PC-9 (cell line): ENCODE results near the gene CCDC167. TPM values are rescaled to one million over a fixed set of nuclear protein-coding genes. Genes with fewer than 3 reads are reported as not detected.

Experiments
- BruUV-seq: library from RNA; stranded (reverse); fragments of 400-500 nt; replicated peaks from 2 replicates; lab custom pipeline; 2021; lab: Mats Ljungman, UMichigan
- CTCF ChIA-PET: fragments of 300-600 bp; sonication (Branson Sonifier 250); formaldehyde crosslinking; loops from one replicate; lab custom pipeline; 2022; ENCODE audit warnings: antibody characterized with exemption; lab: Charles Lee
- POLR2A ChIA-PET: fragments of 300-600 bp; sonication (Branson Sonifier 250); formaldehyde crosslinking; loops from one replicate; lab custom pipeline; 2022; ENCODE audit warnings: antibody characterized with exemption; ENCODE audit not compliant: unreplicated experiment; lab: Charles Lee
- DNase-seq, 2 experiments: peaks; one replicate each; pipeline versions ENCODE4 v3.0.0 to v3.0.0-alpha.2; 2015 to 2022; ENCODE audit warnings: mixed read lengths in 1 of 2
- H2AFZ ChIP-seq: fragments of 200-600 bp; sonication (generic); 2 replicates; pipeline ENCODE4 v1.8.1; 2017; ENCODE audit warnings: antibody characterized with exemption
- H3F3A ChIP-seq: fragments of 200-600 bp; sonication (generic); 2 replicates; pipeline ENCODE4 v1.8.1; 2017; ENCODE audit warnings: antibody characterized with exemption, mild to moderate bottlenecking, low read depth; ENCODE audit not compliant: insufficient read depth
- H3K27ac ChIP-seq: fragments of 200-600 bp; sonication (generic); 2 replicates; pipeline ENCODE4 v1.6.1; 2016; ENCODE audit warnings: mixed run types
- H3K27me3 ChIP-seq: fragments of 200-600 bp; sonication (generic); 2 replicates; pipeline ENCODE4 v1.6.1; 2016; ENCODE audit warnings: low read depth, mixed run types; ENCODE audit not compliant: insufficient read depth
- H3K36me3 ChIP-seq: fragments of 200-600 bp; sonication (generic); 2 replicates; pipeline ENCODE4 v1.6.1; 2016; ENCODE audit warnings: low read depth, mixed run types
- H3K4me1 ChIP-seq: fragments of 200-600 bp; sonication (generic); replicated peaks from 2 replicates; pipeline ENCODE4 v1.6.1; 2016; ENCODE audit warnings: mixed run types; ENCODE audit not compliant: insufficient read depth
- H3K4me2 ChIP-seq: fragments of 200-600 bp; sonication (generic); 2 replicates; pipeline ENCODE4 v1.6.1; 2017; ENCODE audit warnings: mixed run types
- H3K4me3 ChIP-seq: fragments of 200-600 bp; sonication (generic); 2 replicates; pipeline ENCODE4 v1.6.1; 2016; ENCODE audit warnings: mixed run types
- H3K79me2 ChIP-seq: fragments of 200-600 bp; sonication (generic); 2 replicates; pipeline ENCODE4 v1.6.1; 2017; ENCODE audit warnings: low read depth, mixed run types
- H3K9me2 ChIP-seq: fragments of 200-600 bp; sonication (generic); 2 replicates; pipeline ENCODE4 v1.8.1; 2017; ENCODE audit warnings: mild to moderate bottlenecking; ENCODE audit not compliant: insufficient read depth
- H3K9me3 ChIP-seq: fragments of 200-600 bp; sonication (generic); 2 replicates; pipeline ENCODE4 v1.8.1; 2016; ENCODE audit warnings: low read depth; ENCODE audit not compliant: insufficient read depth
- H4K20me1 ChIP-seq: fragments of 200-600 bp; sonication (generic); 2 replicates; pipeline ENCODE4 v1.8.1; 2017; ENCODE audit not compliant: insufficient read depth
- CTCF ChIP-seq: fragments of 200-600 bp; sonication (generic); conservative IDR thresholded peaks from 2 replicates; pipeline ENCODE4 v1.6.1; 2017; ENCODE audit warnings: mixed run types, antibody characterized with exemption, mild to moderate bottlenecking, moderate library complexity
- EZH2 ChIP-seq: fragments of 200-600 bp; sonication (generic); IDR thresholded peaks from 2 replicates; pipeline ENCODE4 v1.8.0; 2017; ENCODE audit warnings: antibody characterized with exemption, low read depth
- intact Hi-C: fragments of 100-400 bp; cut with micrococcal nuclease; formaldehyde crosslinking; loops from one replicate; pipeline ENCODE4 v1.10.0; 2022; ENCODE audit not compliant: unreplicated experiment
- total RNA-seq: library from RNA; stranded (reverse); gene quantifications from 2 replicates; pipeline ENCODE4 v1.2.3, GENCODE V29; 2021

CCDC167 gene
- total RNA-seq, 1 experiment from 2014 or later = 29.4 TPM

GRCh38 chr6:37488476-37488875, 11.2 kb downstream of the CCDC167 start:
- H3K79me2 ChIP-seq = no peaks in the 10 kb centered on the region
- no TSS peak for BruUV-seq
- TF ChIP-seq EZH2 = no peak
- TF ChIP-seq CTCF = no peak
- no peaks in the 10 kb centered on the region for H3K9me2 ChIP-seq
- no peak overlapping the region for H3K4me3 ChIP-seq
- ChIA-PET CTCF (no interaction called here), POLR2A (no interaction called here)
- H3K9me3 ChIP-seq = no peaks in the 10 kb centered on the region
- no peaks in the 10 kb centered on the region; the same call in 1 of the 2 replicates for H4K20me1 ChIP-seq
- H3K27ac ChIP-seq = no peak overlapping the region
- intact Hi-C loops = loop anchor here (10.0 kb wide), 2 partner anchors 46 to 76 kb away; no protein-coding TSS in a partner anchor
- H3K4me2 ChIP-seq = no peak overlapping the region
- H2AFZ ChIP-seq = no peak overlapping the region
- no peaks in the 10 kb centered on the region for H3K36me3 ChIP-seq
- DNase-seq = no peak
- no peaks in the 10 kb centered on the region for H3F3A ChIP-seq
- H3K4me1 ChIP-seq = no peaks in the 10 kb centered on the region
- no peaks in the 10 kb centered on the region for H3K27me3 ChIP-seq

- DNase-seq = no peak
- H3K27me3 ChIP-seq = no peaks in the 10 kb centered on the region
- POLR2A ChIA-PET = no interaction called here
- H2AFZ ChIP-seq = no peak overlapping the region
- no peaks in the 10 kb centered on the region for H3K9me2 ChIP-seq
- H3K27ac ChIP-seq = no peak overlapping the region
- H4K20me1 ChIP-seq = no peaks in the 10 kb centered on the region; the same call in 1 of the 2 replicates
- no peak overlapping the region for H3K4me2 ChIP-seq
- no peaks in the 10 kb centered on the region for H3F3A ChIP-seq
- H3K4me3 ChIP-seq = no peak overlapping the region
- CTCF ChIA-PET = no interaction called here
- BruUV-seq = no TSS peak
- no peaks in the 10 kb centered on the region for H3K36me3 ChIP-seq
- H3K9me3 ChIP-seq = no peaks in the 10 kb centered on the region
- TF ChIP-seq CTCF = no peak
- TF ChIP-seq EZH2 = no peak
- no peaks in the 10 kb centered on the region for H3K4me1 ChIP-seq
- no peaks in the 10 kb centered on the region for H3K79me2 ChIP-seq
- intact Hi-C loops = loop anchor here (10.0 kb wide), 2 partner anchors 47 to 77 kb away; no protein-coding TSS in a partner anchor
Observed at GRCh38 chr6:37487591-37488380, 11.9 kb downstream of the CCDC167 start.

- Histone ChIP-seq H3K4me3 (no peak overlapping the region), H4K20me1 (no peaks in the 10 kb centered on the region; the same call in 1 of the 2 replicates), H3K27ac (no peak overlapping the region), H3K27me3 (no peaks in the 10 kb centered on the region), H3K4me2 (no peak overlapping the region), H3K79me2 (no peaks in the 10 kb centered on the region), H3K9me3 (no peaks in the 10 kb centered on the region), H3K4me1 (no peaks in the 10 kb centered on the region), H3K9me2 (no peaks in the 10 kb centered on the region), H3F3A (no peaks in the 10 kb centered on the region), H3K36me3 (no peaks in the 10 kb centered on the region), H2AFZ (no peak overlapping the region)
- no peak for DNase-seq
- ChIA-PET POLR2A (no interaction called here), CTCF (interaction anchor here (0.7 kb wide), 1 partner anchor 219 kb away, joined by 6 read pairs; no protein-coding TSS in a partner anchor)
- intact Hi-C loops = loop anchor here (10.0 kb wide), 2 partner anchors 49 to 79 kb away; no protein-coding TSS in a partner anchor
- BruUV-seq = no TSS peak
- TF ChIP-seq CTCF (no peak), EZH2 (no peak)
Observed at GRCh38 chr6:37486121-37486839, 13.4 kb downstream of the CCDC167 start.
